ENCODE measurements around the gene TRAM2.

Gene TRAM2

GRCh38 chr6:52543729-52544601 lies 32.9 kb downstream of the TRAM2 start:
- H3K9me3 ChIP-seq (replicated peaks; ENCODE audit: low read length) = no peaks in the 10 kb centered on the region
- H3K4me2 ChIP-seq (ENCODE audit: low read length) = peak overlapping the region; percentile 61
- peaks cover 98% of the 10 kb centered on the region for H3K4me1 ChIP-seq (ENCODE audit: control insufficient read depth, insufficient read depth, low read length)
- peaks cover 58% of the 10 kb centered on the region for H3K36me3 ChIP-seq (ENCODE audit: insufficient read depth, low read length)
- H3K9ac ChIP-seq (ENCODE audit: low read depth, low read length) = peak overlapping the region; percentile 83
- H3K27me3 ChIP-seq (ENCODE audit: control insufficient read depth, insufficient read depth, low read length) = no peaks in the 10 kb centered on the region
- H3K4me3 ChIP-seq (ENCODE audit: low read length) = peak overlapping the region; percentile 12

GRCh38 chr6:52543262-52543661 lies 33.6 kb downstream of the TRAM2 start:
- peaks cover 52% of the 10 kb centered on the region for H3K36me3 ChIP-seq (ENCODE audit: insufficient read depth, low read length)
- no peaks in the 10 kb centered on the region for H3K27me3 ChIP-seq (ENCODE audit: control insufficient read depth, insufficient read depth, low read length)
- H3K4me3 ChIP-seq (ENCODE audit: low read length) = peak overlapping the region; percentile 3
- peaks cover 98% of the 10 kb centered on the region for H3K4me1 ChIP-seq (ENCODE audit: control insufficient read depth, insufficient read depth, low read length)
- H3K9ac ChIP-seq (ENCODE audit: low read depth, low read length) = peak overlapping the region; percentile 83
- H3K9me3 ChIP-seq (replicated peaks; ENCODE audit: low read length) = no peaks in the 10 kb centered on the region
- peak overlapping the region; percentile 61 for H3K4me2 ChIP-seq (ENCODE audit: low read length)

GRCh38 chr6:52541135-52541534 lies 35.7 kb downstream of the TRAM2 start:
- Histone ChIP-seq H3K4me2 (ENCODE audit: low read length) (peak overlapping the region; percentile 66), H3K4me1 (ENCODE audit: control insufficient read depth, insufficient read depth, low read length) (peaks cover 98% of the 10 kb centered on the region), H3K36me3 (ENCODE audit: insufficient read depth, low read length) (peaks cover 55% of the 10 kb centered on the region), H3K27me3 (ENCODE audit: control insufficient read depth, insufficient read depth, low read length) (no peaks in the 10 kb centered on the region), H3K4me3 (ENCODE audit: low read length) (no peak overlapping the region), H3K9ac (ENCODE audit: low read depth, low read length) (peak overlapping the region; percentile 83), H3K9me3 (replicated peaks; ENCODE audit: low read length) (no peaks in the 10 kb centered on the region)

GRCh38 chr6:52540286-52540902 lies 36.5 kb downstream of the TRAM2 start:
- H3K36me3 ChIP-seq (ENCODE audit: insufficient read depth, low read length) = peaks cover 55% of the 10 kb centered on the region
- peak overlapping the region; percentile 66 for H3K4me2 ChIP-seq (ENCODE audit: low read length)
- H3K9me3 ChIP-seq (replicated peaks; ENCODE audit: low read length) = no peaks in the 10 kb centered on the region
- peak overlapping the region; percentile 35 for H3K4me3 ChIP-seq (ENCODE audit: low read length)
- peaks cover 96% of the 10 kb centered on the region for H3K4me1 ChIP-seq (ENCODE audit: control insufficient read depth, insufficient read depth, low read length)
- H3K9ac ChIP-seq (ENCODE audit: low read depth, low read length) = peak overlapping the region; percentile 83
- H3K27me3 ChIP-seq (ENCODE audit: control insufficient read depth, insufficient read depth, low read length) = no peaks in the 10 kb centered on the region

GRCh38 chr6:52539607-52540006 lies 37.3 kb downstream of the TRAM2 start:
- H3K9ac ChIP-seq (ENCODE audit: low read depth, low read length) = peak overlapping the region; percentile 83
- no peaks in the 10 kb centered on the region for H3K27me3 ChIP-seq (ENCODE audit: control insufficient read depth, insufficient read depth, low read length)
- H3K4me2 ChIP-seq (ENCODE audit: low read length) = peak overlapping the region; percentile 66
- peaks cover 96% of the 10 kb centered on the region for H3K4me1 ChIP-seq (ENCODE audit: control insufficient read depth, insufficient read depth, low read length)
- peaks cover 56% of the 10 kb centered on the region for H3K36me3 ChIP-seq (ENCODE audit: insufficient read depth, low read length)
- peak overlapping the region; percentile 46 for H3K4me3 ChIP-seq (ENCODE audit: low read length)
- no peaks in the 10 kb centered on the region for H3K9me3 ChIP-seq (replicated peaks; ENCODE audit: low read length)

- H3K4me2 ChIP-seq (ENCODE audit: low read length) = peak overlapping the region; percentile 66
- peaks cover 61% of the 10 kb centered on the region for H3K36me3 ChIP-seq (ENCODE audit: insufficient read depth, low read length)
- peaks cover 90% of the 10 kb centered on the region for H3K4me1 ChIP-seq (ENCODE audit: control insufficient read depth, insufficient read depth, low read length)
- no peaks in the 10 kb centered on the region for H3K9me3 ChIP-seq (replicated peaks; ENCODE audit: low read length)
- H3K27me3 ChIP-seq (ENCODE audit: control insufficient read depth, insufficient read depth, low read length) = no peaks in the 10 kb centered on the region
- H3K4me3 ChIP-seq (ENCODE audit: low read length) = peak overlapping the region; percentile 46
- peak overlapping the region; percentile 83 for H3K9ac ChIP-seq (ENCODE audit: low read depth, low read length)
These were observed 37.9 kb downstream of the TRAM2 start for GRCh38 chr6:52538901-52539354.

- H3K27me3 ChIP-seq (ENCODE audit: control insufficient read depth, insufficient read depth, low read length) = no peaks in the 10 kb centered on the region
- H3K4me3 ChIP-seq (ENCODE audit: low read length) = peak overlapping the region; percentile 46
- peak overlapping the region; percentile 83 for H3K9ac ChIP-seq (ENCODE audit: low read depth, low read length)
- H3K36me3 ChIP-seq (ENCODE audit: insufficient read depth, low read length) = peaks cover 65% of the 10 kb centered on the region
- H3K4me1 ChIP-seq (ENCODE audit: control insufficient read depth, insufficient read depth, low read length) = peaks cover 88% of the 10 kb centered on the region
- no peaks in the 10 kb centered on the region for H3K9me3 ChIP-seq (replicated peaks; ENCODE audit: low read length)
- peak overlapping the region; percentile 66 for H3K4me2 ChIP-seq (ENCODE audit: low read length)
These were observed 38.5 kb downstream of the TRAM2 start for GRCh38 chr6:52538252-52538900.

GRCh38 chr6:52537001-52537753 lies 39.7 kb downstream of the TRAM2 start:
- H3K4me2 ChIP-seq (ENCODE audit: low read length) = peak overlapping the region; percentile 66
- peaks cover 89% of the 10 kb centered on the region for H3K4me1 ChIP-seq (ENCODE audit: control insufficient read depth, insufficient read depth, low read length)
- H3K9ac ChIP-seq (ENCODE audit: low read depth, low read length) = peak overlapping the region; percentile 83
- peak overlapping the region; percentile 25 for H3K4me3 ChIP-seq (ENCODE audit: low read length)
- no peaks in the 10 kb centered on the region for H3K27me3 ChIP-seq (ENCODE audit: control insufficient read depth, insufficient read depth, low read length)
- peaks cover 66% of the 10 kb centered on the region for H3K36me3 ChIP-seq (ENCODE audit: insufficient read depth, low read length)
- H3K9me3 ChIP-seq (replicated peaks; ENCODE audit: low read length) = no peaks in the 10 kb centered on the region

- H3K4me2 ChIP-seq (ENCODE audit: low read length) = no peak overlapping the region
- H3K9ac ChIP-seq (ENCODE audit: low read depth, low read length) = peak overlapping the region; percentile 83
- peaks cover 89% of the 10 kb centered on the region for H3K4me1 ChIP-seq (ENCODE audit: control insufficient read depth, insufficient read depth, low read length)
- peaks cover 67% of the 10 kb centered on the region for H3K36me3 ChIP-seq (ENCODE audit: insufficient read depth, low read length)
- no peaks in the 10 kb centered on the region for H3K9me3 ChIP-seq (replicated peaks; ENCODE audit: low read length)
- H3K4me3 ChIP-seq (ENCODE audit: low read length) = no peak overlapping the region
- no peaks in the 10 kb centered on the region for H3K27me3 ChIP-seq (ENCODE audit: control insufficient read depth, insufficient read depth, low read length)
These were observed 40.4 kb downstream of the TRAM2 start for GRCh38 chr6:52536424-52536916.

- Histone ChIP-seq H3K4me1 (ENCODE audit: control insufficient read depth, insufficient read depth, low read length) (peaks cover 89% of the 10 kb centered on the region), H3K9me3 (replicated peaks; ENCODE audit: low read length) (no peaks in the 10 kb centered on the region), H3K36me3 (ENCODE audit: insufficient read depth, low read length) (peaks cover 66% of the 10 kb centered on the region), H3K9ac (ENCODE audit: low read depth, low read length) (peak overlapping the region; percentile 83), H3K4me3 (ENCODE audit: low read length) (no peak overlapping the region), H3K4me2 (ENCODE audit: low read length) (no peak overlapping the region), H3K27me3 (ENCODE audit: control insufficient read depth, insufficient read depth, low read length) (no peaks in the 10 kb centered on the region)
These were observed 41.0 kb downstream of the TRAM2 start for GRCh38 chr6:52535711-52536423.

Measured in skeletal muscle satellite cell (primary cell).